ENCODE measurements around the gene CRABP1.
"Not testable (repeated sequence)": the region's sequence is repeated elsewhere in the genome, so short reads cannot be mapped to it uniquely, and the experiment has no call there.

CRABP1 gene

GRCh38 chr15:78374436-78375393, 34.6 kb downstream of the CRABP1 start:
- no peak for DNase-seq (ENCODE audit: low read depth)

- not testable (repeated sequence) for DNase-seq (ENCODE audit: low read depth)
Measured at GRCh38 chr15:78380143-78380542, 40.0 kb downstream of the CRABP1 start.

GRCh38 chr15:78382114-78382880, 42.1 kb downstream of the CRABP1 start:
- no peak for DNase-seq (ENCODE audit: low read depth)

GRCh38 chr15:78384651-78385050, 44.5 kb downstream of the CRABP1 start:
- no peak for DNase-seq (ENCODE audit: low read depth)

GRCh38 chr15:78387246-78388037, 47.3 kb downstream of the CRABP1 start:
- DNase-seq (ENCODE audit: low read depth), result no peak

GRCh38 chr15:78388865-78389264, 48.7 kb downstream of the CRABP1 start:
- no peak for DNase-seq (ENCODE audit: low read depth)

- DNase-seq (ENCODE audit: low read depth), result peak; percentile 68
Measured at GRCh38 chr15:78389322-78389721, 49.2 kb downstream of the CRABP1 start.

GRCh38 chr15:78389738-78390137, 49.6 kb downstream of the CRABP1 start:
- no peak for DNase-seq (ENCODE audit: low read depth)

- DNase-seq (ENCODE audit: low read depth), result no peak
Measured at GRCh38 chr15:78390242-78390641, 50.1 kb downstream of the CRABP1 start.

- peak; percentile 53 for DNase-seq (ENCODE audit: low read depth)
Measured at GRCh38 chr15:78390826-78391225, 50.7 kb downstream of the CRABP1 start.

- DNase-seq (ENCODE audit: low read depth), result no peak
Measured at GRCh38 chr15:78391781-78392180, 51.6 kb downstream of the CRABP1 start.

- no peak for DNase-seq (ENCODE audit: low read depth)
Measured at GRCh38 chr15:78392430-78392829, 52.3 kb downstream of the CRABP1 start.

- no peak for DNase-seq (ENCODE audit: low read depth)
Measured at GRCh38 chr15:78393137-78393536, 53.0 kb downstream of the CRABP1 start.

- no peak for DNase-seq (ENCODE audit: low read depth)
Measured at GRCh38 chr15:78394026-78394425, 53.9 kb downstream of the CRABP1 start.

GRCh38 chr15:78394981-78395616, 54.9 kb downstream of the CRABP1 start:
- no peak for DNase-seq (ENCODE audit: low read depth)

GRCh38 chr15:78396186-78396814, 56.1 kb downstream of the CRABP1 start:
- no peak for DNase-seq (ENCODE audit: low read depth)

GRCh38 chr15:78396976-78397375, 56.8 kb downstream of the CRABP1 start:
- DNase-seq (ENCODE audit: low read depth), result peak; percentile 91

- no peak for DNase-seq (ENCODE audit: low read depth)
Measured at GRCh38 chr15:78397382-78397781, 57.2 kb downstream of the CRABP1 start.
